ENCODE measurements around the gene IQGAP2.
"Not testable (repeated sequence)": the region's sequence is repeated elsewhere in the genome, so short reads cannot be mapped to it uniquely, and the experiment has no call there.

IQGAP2 gene

GRCh38 chr5:76402886-76403765, at the start of gene IQGAP2:
IQGAP2 (plus strand) TSS chr5:76403285; CDS start chr5:76403546, 261 bp downstream.
- DNase-seq (ENCODE audit: low read depth in 2 of 2) = peak; percentile 9 to 23

- no peak for DNase-seq (ENCODE audit: low read depth in 2 of 2)
Observed at GRCh38 chr5:76356887-76357286, 46.2 kb upstream of the IQGAP2 start.

GRCh38 chr5:76363352-76364225, 39.5 kb upstream of the IQGAP2 start:
- no peak for DNase-seq (ENCODE audit: low read depth in 2 of 2)

GRCh38 chr5:76364226-76364589, 38.9 kb upstream of the IQGAP2 start:
- DNase-seq (ENCODE audit: low read depth in 2 of 2) = no peak

- no peak for DNase-seq (ENCODE audit: low read depth in 2 of 2)
Observed at GRCh38 chr5:76365561-76365960, 37.5 kb upstream of the IQGAP2 start.

- no peak for DNase-seq (ENCODE audit: low read depth in 2 of 2)
Observed at GRCh38 chr5:76366596-76366995, 36.5 kb upstream of the IQGAP2 start.

GRCh38 chr5:76367623-76368371, 35.3 kb upstream of the IQGAP2 start:
- no peak for DNase-seq (ENCODE audit: low read depth in 2 of 2)

GRCh38 chr5:76368941-76369340, 34.1 kb upstream of the IQGAP2 start:
- DNase-seq (ENCODE audit: low read depth in 2 of 2) = no peak

- not testable (repeated sequence) for DNase-seq (ENCODE audit: low read depth in 2 of 2)
Observed at GRCh38 chr5:76369668-76370067, 33.4 kb upstream of the IQGAP2 start.

- no peak for DNase-seq (ENCODE audit: low read depth in 2 of 2)
Observed at GRCh38 chr5:76371960-76372322, 31.1 kb upstream of the IQGAP2 start.

- DNase-seq (ENCODE audit: low read depth in 2 of 2) = peak; percentile 72 to 77
Observed at GRCh38 chr5:76372323-76373054, 30.6 kb upstream of the IQGAP2 start.

- no peak for DNase-seq (ENCODE audit: low read depth in 2 of 2)
Observed at GRCh38 chr5:76376148-76376865, 26.8 kb upstream of the IQGAP2 start.

GRCh38 chr5:76376866-76377230, 26.2 kb upstream of the IQGAP2 start:
- no peak for DNase-seq (ENCODE audit: low read depth in 2 of 2)

GRCh38 chr5:76378355-76378754, 24.7 kb upstream of the IQGAP2 start:
- no peak for DNase-seq (ENCODE audit: low read depth in 2 of 2)

- DNase-seq (ENCODE audit: low read depth in 2 of 2) = no peak
Observed at GRCh38 chr5:76379316-76379715, 23.8 kb upstream of the IQGAP2 start.

GRCh38 chr5:76379855-76380254, 23.2 kb upstream of the IQGAP2 start:
- no peak for DNase-seq (ENCODE audit: low read depth in 2 of 2)

GRCh38 chr5:76380346-76381066, 22.6 kb upstream of the IQGAP2 start:
- DNase-seq (ENCODE audit: low read depth in 2 of 2) = no peak

- no peak for DNase-seq (ENCODE audit: low read depth in 2 of 2)
Observed at GRCh38 chr5:76383126-76383832, 19.8 kb upstream of the IQGAP2 start.

GRCh38 chr5:76384189-76384588, 18.9 kb upstream of the IQGAP2 start:
- no peak for DNase-seq (ENCODE audit: low read depth in 2 of 2)

All from fibroblast of skin of left biceps (primary cell).